ENCODE results near the gene PXDN. TPM values are rescaled to one million over a fixed set of nuclear protein-coding genes. Genes with fewer than 3 reads are reported as not detected.

PXDN gene
- total and polyA plus RNA-seq, 2 of the 13 experiments (the other 11 are each of a cell fraction or from before 2014, with no cell fraction given), result not detected

DNA sequence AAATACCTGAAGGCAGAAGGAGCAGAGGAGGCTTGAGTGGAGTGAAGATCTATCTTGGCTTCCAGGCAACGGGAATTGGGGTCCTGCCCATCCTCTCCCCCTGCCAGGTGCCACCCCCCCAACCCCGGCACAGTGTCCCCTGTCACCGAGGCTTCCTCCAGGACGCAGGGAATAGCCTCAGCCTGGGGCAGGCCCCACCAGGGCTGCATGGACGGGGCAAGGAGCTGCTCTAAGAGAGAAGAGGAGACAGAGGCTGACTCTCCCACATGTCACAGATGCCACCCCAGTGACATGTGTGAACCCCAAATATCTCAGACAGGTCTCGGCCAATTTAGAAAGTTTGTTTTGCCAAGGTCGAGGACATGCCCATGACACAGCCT lies 42.1 kb downstream of the PXDN start (continued):
- TF ChIP-seq, protein P1, sequence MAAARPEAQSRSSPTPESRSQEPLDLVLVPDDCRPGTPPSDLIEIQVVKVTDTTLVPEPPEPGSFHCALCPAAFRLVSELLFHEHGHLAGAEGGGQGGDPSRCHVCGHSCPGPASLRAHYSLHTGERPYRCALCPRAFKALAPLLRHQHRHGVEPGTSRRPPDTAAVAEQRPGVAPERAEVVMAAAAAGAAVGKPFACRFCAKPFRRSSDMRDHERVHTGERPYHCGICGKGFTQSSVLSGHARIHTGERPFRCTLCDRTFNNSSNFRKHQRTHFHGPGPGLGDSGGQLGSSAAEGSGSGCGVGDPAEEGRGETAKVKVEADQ (CRISPR knock-in tag; IDR thresholded peaks at IDR 0.05; ENCODE audit: borderline replicate concordance), result no peak
- TF ChIP-seq ELF1 (CRISPR knock-in tag; IDR thresholded peaks at IDR 0.05) (no peak), ZNF256 (CRISPR knock-in tag; conservative IDR thresholded peaks at IDR 0.05) (no peak), SIX1 (CRISPR knock-in tag; IDR thresholded peaks at IDR 0.05; ENCODE audit: borderline replicate concordance) (no peak)

DNA sequence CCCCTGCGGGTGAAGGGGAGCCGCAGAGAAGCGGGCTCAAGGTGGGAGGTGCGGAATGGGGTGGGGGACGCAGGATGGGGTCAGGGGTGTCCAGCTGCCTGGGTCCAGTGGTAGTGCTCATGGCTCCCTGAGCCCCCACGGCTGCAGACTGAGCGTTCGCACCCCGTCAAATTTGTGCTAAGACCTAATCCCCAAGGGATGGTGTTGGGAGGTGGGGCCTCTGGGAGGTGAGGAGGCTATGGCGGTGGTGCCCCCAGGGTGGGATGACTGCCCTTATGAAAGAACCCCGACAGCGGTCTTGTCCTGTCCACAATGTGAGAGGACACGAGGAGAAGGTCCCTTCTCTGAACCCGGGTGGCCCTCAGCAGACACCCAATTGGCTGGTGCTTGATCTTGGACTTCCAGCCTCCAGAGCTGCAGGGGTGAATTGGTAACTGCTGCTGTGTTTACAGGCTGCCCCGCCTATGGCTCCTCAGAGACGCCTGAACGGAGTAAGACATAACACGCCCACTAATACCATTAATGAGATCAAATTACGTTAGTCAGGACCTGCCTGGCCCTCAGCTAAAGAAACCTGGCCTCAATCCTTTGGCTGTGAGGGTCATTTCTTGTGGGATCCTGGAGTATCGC lies 42.6 kb downstream of the PXDN start:
- DNase-seq (ENCODE audit: low spot score), result no peak
- no peak overlapping the region for H3K27ac ChIP-seq (ENCODE audit: extremely low read length, insufficient read depth, low read length)
- CTCF ChIA-PET (ENCODE audit: low intra/inter-chr PET ratio, low total read pairs), result no interaction called here
- H3K4me2 ChIP-seq (ENCODE audit: low read depth, low read length), result no peak overlapping the region
- no TSS peak for BruUV-seq (replicated peaks)
- no peaks in the 10 kb centered on the region for H3K9me3 ChIP-seq (ENCODE audit: low read length)
- no peaks in the 10 kb centered on the region for H4K20me1 ChIP-seq (ENCODE audit: insufficient read depth, low read length)
- no peaks in the 10 kb centered on the region for H3K36me3 ChIP-seq (replicated peaks in 1 of 2; ENCODE audit: control insufficient read depth in 1 of 2, insufficient read depth in 2 of 2, low read length in 2 of 2)
- WGBS (ENCODE audit: low lambda C conversion rate), result 43% methylated on average over 18 of the region's 20 CpGs
- peak; percentile 19 for ATAC-seq
- intact Hi-C loops (cut with micrococcal nuclease; ENCODE audit: unreplicated experiment), result no loop called here
- TF ChIP-seq ZFP37 (CRISPR knock-in tag; IDR thresholded peaks at IDR 0.05; ENCODE audit: borderline replicate concordance) (no peak), ZNF878 (CRISPR knock-in tag; IDR thresholded peaks at IDR 0.05) (no peak), TBX2 (CRISPR knock-in tag; IDR thresholded peaks at IDR 0.05; ENCODE audit: borderline replicate concordance) (no peak), ZNF615 (CRISPR knock-in tag; IDR thresholded peaks at IDR 0.05; ENCODE audit: borderline replicate concordance) (no peak), GFI1 (CRISPR knock-in tag; IDR thresholded peaks at IDR 0.05; ENCODE audit: borderline replicate concordance) (no peak), PCBP1 (IDR thresholded peaks at IDR 0.05; ENCODE audit: borderline replicate concordance, low read depth, low read length) (no peak), ZNF496 (CRISPR knock-in tag; IDR thresholded peaks at IDR 0.05; ENCODE audit: insufficient replicate concordance) (no peak), ZNF570 (CRISPR knock-in tag; IDR thresholded peaks at IDR 0.05; ENCODE audit: borderline replicate concordance) (no peak), RELA (CRISPR knock-in tag; IDR thresholded peaks at IDR 0.05) (no peak), CBX5 (CRISPR knock-in tag; IDR thresholded peaks at IDR 0.05; ENCODE audit: borderline replicate concordance) (no peak), ZNF253 (CRISPR knock-in tag; IDR thresholded peaks at IDR 0.05; ENCODE audit: borderline replicate concordance) (no peak), ZNF761 (CRISPR knock-in tag; conservative IDR thresholded peaks at IDR 0.05) (no peak), ZNF557 (CRISPR knock-in tag; IDR thresholded peaks at IDR 0.05) (no peak), ZNF619 (CRISPR knock-in tag; IDR thresholded peaks at IDR 0.05) (no peak)
- TF ChIP-seq, protein P2, sequence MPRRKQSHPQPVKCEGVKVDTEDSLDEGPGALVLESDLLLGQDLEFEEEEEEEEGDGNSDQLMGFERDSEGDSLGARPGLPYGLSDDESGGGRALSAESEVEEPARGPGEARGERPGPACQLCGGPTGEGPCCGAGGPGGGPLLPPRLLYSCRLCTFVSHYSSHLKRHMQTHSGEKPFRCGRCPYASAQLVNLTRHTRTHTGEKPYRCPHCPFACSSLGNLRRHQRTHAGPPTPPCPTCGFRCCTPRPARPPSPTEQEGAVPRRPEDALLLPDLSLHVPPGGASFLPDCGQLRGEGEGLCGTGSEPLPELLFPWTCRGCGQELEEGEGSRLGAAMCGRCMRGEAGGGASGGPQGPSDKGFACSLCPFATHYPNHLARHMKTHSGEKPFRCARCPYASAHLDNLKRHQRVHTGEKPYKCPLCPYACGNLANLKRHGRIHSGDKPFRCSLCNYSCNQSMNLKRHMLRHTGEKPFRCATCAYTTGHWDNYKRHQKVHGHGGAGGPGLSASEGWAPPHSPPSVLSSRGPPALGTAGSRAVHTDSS (CRISPR knock-in tag; conservative IDR thresholded peaks at IDR 0.05), result no peak
- TF ChIP-seq, protein P3, sequence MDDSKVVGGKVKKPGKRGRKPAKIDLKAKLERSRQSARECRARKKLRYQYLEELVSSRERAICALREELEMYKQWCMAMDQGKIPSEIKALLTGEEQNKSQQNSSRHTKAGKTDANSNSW (CRISPR knock-in tag; IDR thresholded peaks at IDR 0.05; ENCODE audit: borderline replicate concordance), result no peak
- POLR2A ChIA-PET, result no interaction called here
- H3K4me3 ChIP-seq (replicated peaks in 1 of 3; ENCODE audit: insufficient read depth in 1 of 3, low read depth in 2 of 3, low read length in 3 of 3), result no peak overlapping the region
- no peaks in the 10 kb centered on the region for H3K4me1 ChIP-seq (ENCODE audit: insufficient read depth, low read length)
- no peak overlapping the region for H2AFZ ChIP-seq (ENCODE audit: low read length)
- in situ Hi-C loops (cut with HindIII; ENCODE audit: extremely low pct_ligation_motif_present, low pct_unique_long_range_greater_than_20kb), result no loop called here
- no peak overlapping the region for H3K9ac ChIP-seq (ENCODE audit: insufficient read depth, low read depth, low read length)
- H3K79me2 ChIP-seq (ENCODE audit: insufficient read depth, low read length), result no peaks in the 10 kb centered on the region
- peaks cover 1 to 11% of the 10 kb centered on the region in 2 experiments; a peak in 4 of 5 replicates for H3K27me3 ChIP-seq (ENCODE audit: control insufficient read depth in 1 of 2, insufficient read depth in 2 of 2, low read length in 2 of 2)
- no peak for FAIRE-seq
